Measurements from ENCODE around the gene MAVS. TPM values are rescaled to one million over a fixed set of nuclear protein-coding genes. Genes with fewer than 3 reads are reported as not detected.

The MAVS gene
- total and polyA plus RNA-seq, 2 donors (not counting 1 experiment from before 2014, with no cell fraction given), result 14.4 to 15.9 TPM

- Histone ChIP-seq H4K20me1 (ENCODE audit: control insufficient read depth, extremely low read depth, insufficient read depth, low read length) (no peaks in the 10 kb centered on the region), H3K27ac (ENCODE audit: insufficient read depth, low read length) (no peak overlapping the region), H3K4me1 (ENCODE audit: control insufficient read depth, extremely low read depth, insufficient read depth, low read length) (peaks cover 22% of the 10 kb centered on the region), H3K9ac (ENCODE audit: insufficient read depth, low read length) (no peak overlapping the region), H3K4me3 (replicated peaks in 1 of 4; ENCODE audit: control extremely low read depth in 1 of 4, insufficient read depth in 1 of 4, low read depth in 3 of 4, low read length in 4 of 4) (no peak overlapping the region), H3K9me3 (ENCODE audit: control insufficient read depth, insufficient read depth, low read depth, low read length) (no peaks in the 10 kb centered on the region), H3K27me3 (ENCODE audit: control insufficient read depth, insufficient read depth, low read length) (no peaks in the 10 kb centered on the region), H3K79me2 (ENCODE audit: control insufficient read depth, insufficient read depth, low read length) (peaks cover 1% of the 10 kb centered on the region), H3K4me2 (ENCODE audit: extremely low read depth, insufficient read depth, low read length) (no peak overlapping the region), H3K36me3 (ENCODE audit: control insufficient read depth, insufficient read depth, low read length) (no peaks in the 10 kb centered on the region), H2AFZ (ENCODE audit: low read length) (no peak overlapping the region)
- no peak for TF ChIP-seq EZH2 (IDR thresholded peaks at IDR 0.05; ENCODE audit: low read length, missing control alignments)
- TF ChIP-seq CTCF (conservative IDR thresholded peaks at IDR 0.05 in 1 of 2, IDR thresholded peaks at IDR 0.05 in 1 of 2; ENCODE audit: low read depth in 1 of 2, low read length in 2 of 2), result no peak
- no peak for DNase-seq (ENCODE audit: low read depth in 2 of 2)
Measured at GRCh38 chr20:3815703-3816315, 30.8 kb upstream of the MAVS start.

- peak overlapping the region; percentile 50 for H2AFZ ChIP-seq (ENCODE audit: low read length)
- H4K20me1 ChIP-seq (ENCODE audit: control insufficient read depth, extremely low read depth, insufficient read depth, low read length), result no peaks in the 10 kb centered on the region
- no peak overlapping the region for H3K9ac ChIP-seq (ENCODE audit: insufficient read depth, low read length)
- peak overlapping the region; percentile 18 for H3K27ac ChIP-seq (ENCODE audit: insufficient read depth, low read length)
- DNase-seq (ENCODE audit: low read depth in 2 of 2), result peak; percentile 74 to 82
- no peaks in the 10 kb centered on the region for H3K9me3 ChIP-seq (ENCODE audit: control insufficient read depth, insufficient read depth, low read depth, low read length)
- peaks cover 11% of the 10 kb centered on the region for H3K4me1 ChIP-seq (ENCODE audit: control insufficient read depth, extremely low read depth, insufficient read depth, low read length)
- H3K27me3 ChIP-seq (ENCODE audit: control insufficient read depth, insufficient read depth, low read length), result no peaks in the 10 kb centered on the region
- H3K36me3 ChIP-seq (ENCODE audit: control insufficient read depth, insufficient read depth, low read length), result peaks cover under 1% of the 10 kb centered on the region
- no peak overlapping the region for H3K4me2 ChIP-seq (ENCODE audit: extremely low read depth, insufficient read depth, low read length)
- peaks cover 8% of the 10 kb centered on the region for H3K79me2 ChIP-seq (ENCODE audit: control insufficient read depth, insufficient read depth, low read length)
- no peak overlapping the region for H3K4me3 ChIP-seq (replicated peaks in 1 of 4; ENCODE audit: control extremely low read depth in 1 of 4, insufficient read depth in 1 of 4, low read depth in 3 of 4, low read length in 4 of 4)
- TF ChIP-seq EZH2 (IDR thresholded peaks at IDR 0.05; ENCODE audit: low read length, missing control alignments) (no peak), CTCF (conservative IDR thresholded peaks at IDR 0.05 in 1 of 2, IDR thresholded peaks at IDR 0.05 in 1 of 2; ENCODE audit: low read depth in 1 of 2, low read length in 2 of 2) (peak; percentile 67 to 81)
Measured at GRCh38 chr20:3818155-3819151, 28.2 kb upstream of the MAVS start.

- H3K27me3 ChIP-seq (ENCODE audit: control insufficient read depth, insufficient read depth, low read length), result no peaks in the 10 kb centered on the region
- peaks cover 11% of the 10 kb centered on the region for H3K36me3 ChIP-seq (ENCODE audit: control insufficient read depth, insufficient read depth, low read length)
- H3K79me2 ChIP-seq (ENCODE audit: control insufficient read depth, insufficient read depth, low read length), result peaks cover 8% of the 10 kb centered on the region
- no peak for DNase-seq (ENCODE audit: low read depth in 2 of 2)
- H3K4me2 ChIP-seq (ENCODE audit: extremely low read depth, insufficient read depth, low read length), result peak overlapping the region; percentile 84
- TF ChIP-seq CTCF (conservative IDR thresholded peaks at IDR 0.05 in 1 of 2, IDR thresholded peaks at IDR 0.05 in 1 of 2; ENCODE audit: low read depth in 1 of 2, low read length in 2 of 2) (no peak), EZH2 (IDR thresholded peaks at IDR 0.05; ENCODE audit: low read length, missing control alignments) (no peak)
- H3K4me3 ChIP-seq (replicated peaks in 1 of 4; ENCODE audit: control extremely low read depth in 1 of 4, insufficient read depth in 1 of 4, low read depth in 3 of 4, low read length in 4 of 4), result peak overlapping the region in 3 of 4 experiments; percentile 29 to 93 (median 67)
- H3K9me3 ChIP-seq (ENCODE audit: control insufficient read depth, insufficient read depth, low read depth, low read length), result no peaks in the 10 kb centered on the region
- H3K27ac ChIP-seq (ENCODE audit: insufficient read depth, low read length), result peak overlapping the region; percentile 100
- H3K9ac ChIP-seq (ENCODE audit: insufficient read depth, low read length), result peak overlapping the region; percentile 100
- H4K20me1 ChIP-seq (ENCODE audit: control insufficient read depth, extremely low read depth, insufficient read depth, low read length), result no peaks in the 10 kb centered on the region
- peaks cover 9% of the 10 kb centered on the region for H3K4me1 ChIP-seq (ENCODE audit: control insufficient read depth, extremely low read depth, insufficient read depth, low read length)
- no peak overlapping the region for H2AFZ ChIP-seq (ENCODE audit: low read length)
Measured at GRCh38 chr20:3819411-3820047, 27.1 kb upstream of the MAVS start.

All from fibroblast of lung (primary cell).